Activated CD8-positive, alpha-beta memory T cell treated with anti-CD3 and anti-CD28 coated beads, Interleukin-2, amount 10 ng/mL, durations not matched to agents 7 days and 5 days (primary cell): ENCODE data around the gene ACSM2A. TPM values are rescaled to one million over a fixed set of nuclear protein-coding genes. Genes with fewer than 3 reads are reported as not detected.
"Not testable (repeated sequence)": the region's sequence is repeated elsewhere in the genome, so short reads cannot be mapped to it uniquely, and the experiment has no call there.

Experiments used
- ATAC-seq: fragments of 150-1000 bp; cut with Tn5 transposase; one replicate; pipeline ENCODE4 v1.10.0; 2021; ENCODE audit warnings: moderate library complexity
- CTCF ChIA-PET: fragments of 350-600 bp; sonication (Branson Sonifier 250); formaldehyde crosslinking; loops from one replicate; lab custom pipeline; 2021; ENCODE audit warnings: antibody characterized with exemption; lab: Charles Lee
- DNase-seq: peaks from one replicate; pipeline ENCODE4 v3.0.0-alpha.2; 2020
- H3K27ac Mint-ChIP-seq: one replicate; pipeline ENCODE4 v1.8.0; 2021; ENCODE audit warnings: mild to moderate bottlenecking, mixed read lengths
- H3K27me3 Mint-ChIP-seq: one replicate; pipeline ENCODE4 v1.8.0; 2021; ENCODE audit warnings: mixed read lengths
- H3K36me3 Mint-ChIP-seq: one replicate; pipeline ENCODE4 v1.8.0; 2021; ENCODE audit warnings: mild to moderate bottlenecking, mixed read lengths
- H3K4me1 Mint-ChIP-seq: one replicate; pipeline ENCODE4 v1.8.0; 2021; ENCODE audit warnings: mixed read lengths
- H3K4me3 Mint-ChIP-seq: one replicate; pipeline ENCODE4 v1.8.0; 2021; ENCODE audit warnings: mild to moderate bottlenecking, moderate library complexity, mixed read lengths
- H3K9me3 Mint-ChIP-seq: one replicate; pipeline ENCODE4 v1.8.0; 2022; ENCODE audit warnings: low read depth, mixed read lengths
- total RNA-seq, 2 experiments: library from RNA; stranded (reverse); gene quantifications; one replicate each; pipeline ENCODE4 v1.2.3, GENCODE V29; 2021

Gene ACSM2A
- total RNA-seq = under 1 TPM in 1 of 2 experiments, not detected in 1; 0.26 TPM

GRCh38 chr16:20451364-20451763 lies at the start of gene ACSM2A:
ACSM2A (plus strand) TSS chr16:20451521; CDS start chr16:20460115, 8,594 bp downstream.
- H3K36me3 Mint-ChIP-seq, H3K9me3 Mint-ChIP-seq, ATAC-seq, H3K4me1 Mint-ChIP-seq, CTCF ChIA-PET, H3K27ac Mint-ChIP-seq, H3K4me3 Mint-ChIP-seq, DNase-seq, H3K27me3 Mint-ChIP-seq: not testable (repeated sequence)

- Mint-ChIP-seq H3K9me3 (no peaks in the 10 kb centered on the region), H3K27me3 (no peaks in the 10 kb centered on the region), H3K27ac (no peak overlapping the region), H3K36me3 (no peaks in the 10 kb centered on the region), H3K4me3 (no peak overlapping the region), H3K4me1 (no peaks in the 10 kb centered on the region)
- CTCF ChIA-PET = no interaction called here
- ATAC-seq = no peak
- no peak for DNase-seq
Observed at GRCh38 chr16:20402651-20403050, 48.7 kb upstream of the ACSM2A start.

- peaks cover 3% of the 10 kb centered on the region for H3K4me1 Mint-ChIP-seq
- H3K36me3 Mint-ChIP-seq = no peaks in the 10 kb centered on the region
- DNase-seq (no peak), ATAC-seq (no peak)
- no peak within 1 kb of the TSS for H3K27ac Mint-ChIP-seq
- H3K27me3 Mint-ChIP-seq = no peaks in the 10 kb centered on the region
- H3K4me3 Mint-ChIP-seq = no peak within 1 kb of the TSS
- CTCF ChIA-PET = no interaction called here
- H3K9me3 Mint-ChIP-seq = no peaks in the 10 kb centered on the region
Observed at GRCh38 chr16:20404637-20405036, 46.7 kb upstream of the ACSM2A start, which contains the start of gene PDILT. PDILT (minus strand) TSS chr16:20404737; CDS start chr16:20399300, 5,437 bp downstream.

- Mint-ChIP-seq H3K9me3 (no peaks in the 10 kb centered on the region), H3K4me3 (no peak within 1 kb of the TSS), H3K27me3 (peaks cover 5% of the 10 kb centered on the region), H3K36me3 (no peaks in the 10 kb centered on the region), H3K4me1 (peaks cover 6% of the 10 kb centered on the region), H3K27ac (peak within 1 kb of the TSS; percentile 59)
- CTCF ChIA-PET = no interaction called here
- no peak for ATAC-seq
- no peak for DNase-seq
Observed at GRCh38 chr16:20409398-20410120, 41.8 kb upstream of the ACSM2A start, which contains the start of gene ACSM5. ACSM5 (plus strand) TSS chr16:20409534; CDS start chr16:20411485, 1,951 bp downstream.

GRCh38 chr16:20410121-20410723 lies 41.1 kb upstream of the ACSM2A start:
- no peak overlapping the region for H3K4me3 Mint-ChIP-seq
- peaks cover 6% of the 10 kb centered on the region for H3K4me1 Mint-ChIP-seq
- no peaks in the 10 kb centered on the region for H3K36me3 Mint-ChIP-seq
- ATAC-seq (no peak), DNase-seq (no peak)
- CTCF ChIA-PET = no interaction called here
- H3K9me3 Mint-ChIP-seq = no peaks in the 10 kb centered on the region
- no peak overlapping the region for H3K27ac Mint-ChIP-seq
- peaks cover 7% of the 10 kb centered on the region for H3K27me3 Mint-ChIP-seq

GRCh38 chr16:20411055-20411454 lies 40.3 kb upstream of the ACSM2A start:
- no peak for ATAC-seq
- Mint-ChIP-seq H3K27ac (no peak overlapping the region), H3K36me3 (no peaks in the 10 kb centered on the region), H3K9me3 (no peaks in the 10 kb centered on the region), H3K27me3 (peaks cover 7% of the 10 kb centered on the region), H3K4me1 (peaks cover 6% of the 10 kb centered on the region), H3K4me3 (no peak overlapping the region)
- CTCF ChIA-PET = no interaction called here
- no peak for DNase-seq

- Mint-ChIP-seq H3K27ac (no peak overlapping the region), H3K9me3 (no peaks in the 10 kb centered on the region), H3K36me3 (no peaks in the 10 kb centered on the region), H3K27me3 (peaks cover 7% of the 10 kb centered on the region), H3K4me1 (no peaks in the 10 kb centered on the region), H3K4me3 (no peak overlapping the region)
- ATAC-seq (no peak), DNase-seq (no peak)
- CTCF ChIA-PET = no interaction called here
Observed at GRCh38 chr16:20415541-20415940, 35.8 kb upstream of the ACSM2A start.

GRCh38 chr16:20419093-20419492 lies 32.2 kb upstream of the ACSM2A start:
- H3K4me3 Mint-ChIP-seq, H3K36me3 Mint-ChIP-seq, H3K4me1 Mint-ChIP-seq, DNase-seq, H3K9me3 Mint-ChIP-seq, ATAC-seq, H3K27ac Mint-ChIP-seq, CTCF ChIA-PET, H3K27me3 Mint-ChIP-seq: not testable (repeated sequence)

- H3K27me3 Mint-ChIP-seq, H3K36me3 Mint-ChIP-seq, H3K4me1 Mint-ChIP-seq, H3K27ac Mint-ChIP-seq, H3K4me3 Mint-ChIP-seq, H3K9me3 Mint-ChIP-seq, DNase-seq, CTCF ChIA-PET, ATAC-seq: not testable (repeated sequence)
Observed at GRCh38 chr16:20421748-20422147, 29.6 kb upstream of the ACSM2A start.

- H3K36me3 Mint-ChIP-seq, H3K4me3 Mint-ChIP-seq, DNase-seq: not testable (repeated sequence)
Observed at GRCh38 chr16:20423772-20424128, 27.6 kb upstream of the ACSM2A start.

GRCh38 chr16:20424129-20424866 lies 27.0 kb upstream of the ACSM2A start:
- H3K9me3 Mint-ChIP-seq = no peaks in the 10 kb centered on the region
- H3K27ac Mint-ChIP-seq = no peak overlapping the region
- H3K27me3 Mint-ChIP-seq = no peaks in the 10 kb centered on the region
- H3K4me1 Mint-ChIP-seq = no peaks in the 10 kb centered on the region
- DNase-seq (no peak), ATAC-seq (no peak)
- H3K4me3 Mint-ChIP-seq = no peak overlapping the region
- no peaks in the 10 kb centered on the region for H3K36me3 Mint-ChIP-seq
- CTCF ChIA-PET = no interaction called here

More at GRCh38 chr16:20423772-20424128, 27.6 kb upstream of the ACSM2A start:
- H3K27me3 Mint-ChIP-seq, H3K27ac Mint-ChIP-seq, CTCF ChIA-PET, H3K4me1 Mint-ChIP-seq, H3K9me3 Mint-ChIP-seq, ATAC-seq: not testable (repeated sequence)

- H3K27ac Mint-ChIP-seq, H3K27me3 Mint-ChIP-seq, H3K4me1 Mint-ChIP-seq, ATAC-seq, H3K36me3 Mint-ChIP-seq, H3K9me3 Mint-ChIP-seq, CTCF ChIA-PET, H3K4me3 Mint-ChIP-seq, DNase-seq: not testable (repeated sequence)
Observed at GRCh38 chr16:20427401-20427797, 23.9 kb upstream of the ACSM2A start.

- H3K27me3 Mint-ChIP-seq, DNase-seq, H3K4me3 Mint-ChIP-seq, CTCF ChIA-PET, H3K27ac Mint-ChIP-seq, ATAC-seq, H3K9me3 Mint-ChIP-seq, H3K36me3 Mint-ChIP-seq, H3K4me1 Mint-ChIP-seq: not testable (repeated sequence)
Observed at GRCh38 chr16:20429499-20429898, 21.8 kb upstream of the ACSM2A start.
